Loucy (cell line): ENCODE results near the gene VWA1.
"Not testable (repeated sequence)": the region's sequence is repeated elsewhere in the genome, so short reads cannot be mapped to it uniquely, and the experiment has no call there.

Experiments
- CTCF ChIP-seq: fragments of 200-600 bp; sonication (generic); conservative IDR thresholded peaks from 2 replicates; pipeline ENCODE4 v1.5.1; 2014; ENCODE audit warnings: mild to moderate bottlenecking, antibody characterized with exemption, low read length
- EZH2phosphoT487 ChIP-seq: fragments of 200-600 bp; IDR thresholded peaks from 2 replicates; pipeline ENCODE4 v1.6.1; 2018; ENCODE audit warnings: antibody characterized with exemption, mild to moderate bottlenecking, moderate library complexity, borderline replicate concordance

GRCh38 chr1:1459156-1459555 is 23.7 kb downstream of the VWA1 start:
- not testable (repeated sequence) for TF ChIP-seq CTCF, EZH2phosphoT487
